GM18870 (cell line): Measurements from ENCODE around the gene SYNM.
"Not testable (repeated sequence)": the region's sequence is repeated elsewhere in the genome, so short reads cannot be mapped to it uniquely, and the experiment has no call there.

Experiments used
- ATAC-seq: cut with Tn5 transposase; IDR thresholded peaks from one replicate; pipeline ENCODE4 v1.9.1; 2021; ENCODE audit warnings: moderate library complexity; ENCODE audit not compliant: unreplicated experiment

SYNM gene

GRCh38 chr15:99102332-99103235 lies 2.3 kb upstream of the SYNM start:
- ATAC-seq: no peak

GRCh38 chr15:99103279-99103678 lies 1.6 kb upstream of the SYNM start:
- ATAC-seq: no peak

DNA sequence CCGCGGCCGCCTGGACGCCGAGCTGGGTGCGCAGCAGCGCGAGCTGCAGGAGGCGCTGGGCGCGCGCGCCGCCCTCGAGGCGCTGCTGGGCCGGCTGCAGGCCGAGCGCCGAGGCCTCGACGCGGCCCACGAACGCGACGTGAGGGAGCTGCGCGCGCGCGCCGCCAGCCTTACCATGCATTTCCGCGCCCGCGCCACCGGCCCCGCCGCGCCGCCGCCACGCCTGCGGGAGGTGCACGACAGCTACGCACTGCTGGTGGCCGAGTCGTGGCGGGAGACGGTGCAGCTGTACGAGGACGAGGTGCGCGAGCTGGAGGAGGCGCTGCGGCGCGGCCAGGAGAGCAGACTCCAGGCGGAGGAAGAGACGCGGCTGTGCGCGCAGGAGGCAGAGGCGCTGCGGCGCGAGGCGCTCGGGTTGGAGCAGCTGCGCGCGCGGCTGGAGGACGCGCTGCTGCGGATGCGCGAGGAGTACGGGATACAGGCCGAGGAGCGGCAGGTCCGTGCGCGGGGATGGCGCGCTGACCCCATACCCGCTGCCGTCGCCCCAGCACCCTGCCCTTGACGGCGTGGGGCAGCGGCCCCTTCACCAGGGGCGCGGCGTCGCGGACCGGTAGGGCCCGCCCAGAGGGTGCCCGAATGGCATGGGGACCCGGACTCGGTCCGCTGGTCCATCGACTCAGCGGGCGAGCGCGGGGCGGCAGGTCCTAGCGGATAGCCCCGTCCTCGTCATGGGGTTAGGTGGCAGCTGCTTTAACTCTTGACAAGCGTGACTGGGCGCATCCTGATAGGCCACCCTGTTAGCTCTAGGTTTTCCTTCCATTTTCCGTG lies 848 bp downstream of the SYNM start:
- ATAC-seq: no peak

GRCh38 chr15:99106417-99107220 lies 1.7 kb downstream of the SYNM start:
- ATAC-seq: no peak

GRCh38 chr15:99108993-99109392 lies 4.1 kb downstream of the SYNM start:
- ATAC-seq: no peak

DNA sequence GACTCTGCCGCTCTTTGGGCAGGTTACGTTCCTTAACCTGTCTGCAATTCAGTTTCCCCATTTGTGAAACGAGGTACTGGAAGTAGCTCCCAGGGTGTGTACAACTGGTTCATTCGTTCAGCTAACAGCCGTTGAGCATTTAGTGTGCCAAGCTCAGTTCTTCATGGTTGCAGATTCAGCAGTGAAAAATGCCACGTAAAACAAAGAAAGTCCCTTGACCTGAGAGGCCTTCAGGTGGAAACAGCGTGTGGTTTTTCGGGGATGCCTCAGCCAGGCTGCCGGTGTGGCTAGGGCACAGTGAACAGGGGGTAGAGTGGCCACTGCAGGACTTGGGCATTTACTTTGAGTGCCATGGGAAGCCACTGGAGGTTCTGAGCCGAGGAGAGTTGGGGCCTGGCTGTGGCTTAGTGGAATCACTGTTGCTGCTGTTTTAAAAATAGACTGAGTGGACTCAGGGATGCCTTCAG lies 4.7 kb downstream of the SYNM start:
- no peak for ATAC-seq

DNA sequence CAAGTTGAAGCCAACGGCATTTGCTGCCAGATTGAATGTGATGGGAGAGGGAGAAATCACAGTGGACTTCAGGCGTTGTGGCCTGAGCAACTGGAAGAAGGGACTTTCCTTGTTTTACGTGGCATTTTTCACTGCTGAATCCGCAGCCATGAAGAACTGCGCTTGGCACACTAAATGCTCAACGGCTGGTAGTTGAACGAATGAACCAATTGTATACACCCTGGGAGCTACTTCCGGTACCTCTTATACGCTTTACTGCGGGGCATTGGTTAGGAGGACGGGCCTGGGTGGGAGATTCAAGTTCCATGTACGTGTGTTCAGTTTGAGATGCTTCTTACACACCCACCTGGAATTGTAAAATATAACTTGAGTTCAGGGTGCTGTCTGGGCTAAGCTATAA lies 5.2 kb downstream of the SYNM start:
- no peak for ATAC-seq

- ATAC-seq: no peak
Observed at GRCh38 chr15:99110581-99111320, 5.9 kb downstream of the SYNM start.

DNA sequence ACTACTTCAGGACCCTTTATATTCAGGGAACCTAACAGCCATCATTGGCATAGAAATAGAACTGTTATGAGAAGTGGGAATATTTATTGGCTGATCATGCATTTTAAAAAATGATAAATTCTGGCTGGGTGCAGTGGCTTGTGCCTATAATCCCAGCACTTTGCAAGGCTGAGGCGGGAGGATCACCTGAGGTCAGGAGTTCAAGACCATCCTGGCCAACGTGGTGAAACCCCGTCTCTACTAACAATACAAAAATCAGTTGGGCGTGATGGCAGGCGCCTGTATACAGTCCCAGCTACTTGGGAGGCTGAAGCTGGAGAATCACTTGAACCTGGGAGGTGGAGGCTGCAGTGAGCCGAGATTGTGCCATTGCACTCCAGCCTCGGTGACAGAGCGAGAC lies 6.8 kb downstream of the SYNM start:
- not testable (repeated sequence) for ATAC-seq

- ATAC-seq: no peak
Observed at GRCh38 chr15:99113547-99114271, 8.8 kb downstream of the SYNM start.

- no peak for ATAC-seq
Observed at GRCh38 chr15:99114511-99115299, 9.8 kb downstream of the SYNM start.

DNA sequence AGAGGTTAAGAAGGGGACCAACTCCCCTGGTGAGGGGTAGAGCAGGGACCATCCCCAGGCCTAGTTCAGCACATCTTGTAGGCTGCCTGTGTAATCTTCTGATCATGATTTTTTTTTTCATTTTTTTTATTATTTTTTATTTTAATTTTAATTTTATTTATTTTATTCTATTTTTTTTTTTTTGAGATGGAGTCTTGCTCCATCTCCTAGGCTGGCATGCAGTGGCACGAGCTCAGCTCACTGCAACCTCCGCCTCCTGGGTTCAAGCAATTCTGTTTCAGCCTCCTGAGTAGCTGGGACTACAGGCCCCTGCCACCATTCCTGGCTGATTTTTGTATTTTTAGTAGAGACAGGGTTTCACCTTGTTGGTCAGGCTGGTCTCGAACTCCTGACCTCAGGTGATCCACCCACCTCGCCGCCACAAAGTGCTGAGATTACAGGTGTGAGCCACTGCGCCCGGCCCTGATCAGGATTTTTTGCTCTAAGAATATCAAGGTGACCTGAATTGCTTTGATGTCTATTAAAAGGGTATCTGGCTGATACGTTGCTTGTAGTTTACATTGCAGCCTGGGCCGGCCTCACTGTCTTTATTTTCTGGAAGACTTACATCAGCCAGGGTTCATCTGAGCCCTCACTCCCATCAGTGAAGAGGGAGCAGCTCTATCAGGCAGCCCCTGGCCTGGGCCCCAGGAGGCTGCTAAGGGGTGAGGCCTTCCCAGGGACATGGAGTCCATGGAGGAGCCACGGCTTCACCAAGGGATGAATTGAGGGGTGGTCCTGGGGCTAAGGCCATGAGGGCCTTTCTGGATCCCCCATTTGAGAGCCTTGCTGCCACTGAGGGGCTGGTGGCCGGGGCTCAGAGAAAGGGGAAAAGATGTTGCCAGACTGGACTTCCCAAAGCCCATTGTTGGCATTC lies 10.7 kb downstream of the SYNM start:
- no peak for ATAC-seq

DNA sequence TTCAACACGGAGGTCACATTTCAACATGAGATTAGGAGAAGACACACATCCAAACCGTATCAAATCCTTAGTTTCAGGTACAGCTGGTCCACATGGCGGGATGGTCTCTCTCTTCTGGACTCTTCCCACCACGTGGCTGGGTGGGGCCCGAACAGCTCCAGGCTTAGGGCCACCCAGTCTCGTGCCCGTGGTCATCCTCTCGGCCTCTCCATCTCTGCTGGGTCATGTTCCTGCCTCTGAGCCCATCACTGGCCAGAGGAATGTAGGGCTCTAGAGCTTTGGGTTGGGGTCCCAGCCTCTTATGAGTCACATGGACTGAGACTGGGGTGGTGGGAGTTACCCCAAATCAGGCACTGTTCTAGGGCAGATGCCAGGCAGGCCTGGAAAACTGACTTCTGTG lies 12.2 kb downstream of the SYNM start:
- no peak for ATAC-seq

DNA sequence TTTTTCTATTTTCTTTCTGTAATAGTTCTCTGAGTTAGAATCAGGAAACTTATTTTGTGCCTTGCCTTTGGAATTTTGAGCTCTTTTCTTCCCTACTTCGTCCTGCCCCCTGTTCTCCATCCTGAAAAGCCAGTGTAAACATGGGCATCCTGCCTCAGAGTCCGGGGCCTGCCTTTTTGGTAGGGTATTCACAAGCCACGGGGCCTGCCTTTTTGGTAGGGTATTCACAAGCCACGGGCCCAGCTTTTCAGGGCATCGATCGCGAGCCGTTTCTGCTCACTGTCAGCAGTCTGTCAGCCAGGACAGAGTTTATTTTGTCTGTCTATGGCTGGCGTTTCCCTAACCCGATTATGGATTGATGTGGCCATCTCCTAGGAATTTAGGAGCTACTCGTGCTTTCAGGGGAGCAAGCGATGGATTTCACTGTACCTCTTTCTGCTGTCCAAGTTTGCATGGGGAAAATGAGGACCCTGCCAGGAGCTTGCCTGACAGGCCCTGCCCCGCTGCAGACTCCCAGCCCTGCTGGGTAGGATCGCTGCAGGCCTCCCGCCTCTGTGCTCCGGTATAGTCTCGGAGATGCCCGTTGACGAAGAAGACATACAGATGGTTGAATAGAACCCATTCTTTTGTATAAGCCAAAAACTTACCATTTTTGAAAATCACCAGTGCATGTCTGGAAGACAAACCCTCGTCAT lies 12.8 kb downstream of the SYNM start:
- no peak for ATAC-seq

- ATAC-seq: no peak
Observed at GRCh38 chr15:99118258-99118632, 13.4 kb downstream of the SYNM start.

GRCh38 chr15:99118801-99119546 lies 14.1 kb downstream of the SYNM start:
- ATAC-seq: no peak
